IMR-90 (cell line): ENCODE results near the gene HSFX3. TPM values are rescaled to one million over a fixed set of nuclear protein-coding genes. Genes with fewer than 3 reads are reported as not detected.

Source experiments
- ATAC-seq: fragments of 200-7000 bp; cut with Tn5 transposase; 2 replicates; pipeline ENCODE4 v1.9.1; 2020; ENCODE audit warnings: low read depth, mild to moderate bottlenecking, moderate library complexity
- BruUV-seq: library from RNA; stranded (reverse); fragments of 400-500 nt; replicated peaks from 2 replicates; lab custom pipeline; 2021; lab: Mats Ljungman, UMichigan
- CTCF ChIA-PET: fragments of 300-600 bp; formaldehyde crosslinking; extraction: SDS; loops from one replicate; lab custom pipeline; 2021; ENCODE audit warnings: antibody characterized with exemption; lab: Yijun Ruan, JAX
- POLR2A ChIA-PET: fragments of 300-600 bp; sonication (Branson Sonifier 250); formaldehyde crosslinking; loops from one replicate; lab custom pipeline; 2022; ENCODE audit warnings: antibody characterized with exemption; ENCODE audit not compliant: unreplicated experiment; lab: Charles Lee
- DNase-seq: peaks from one replicate; pipeline ENCODE4 v3.0.0; 2013
- H2AFZ ChIP-seq: replicated peaks from 2 replicates; pipeline ENCODE3; 2013; ENCODE audit warnings: low read length, mild to moderate bottlenecking; ENCODE audit not compliant: poor library complexity
- H2AK5ac ChIP-seq: 2 replicates; pipeline ENCODE4 v1.6.1; 2013; ENCODE audit warnings: low read depth, low read length, inconsistent platforms
- H2AK9ac ChIP-seq: replicated peaks from 2 replicates; pipeline ENCODE3; 2013; ENCODE audit warnings: mild to moderate bottlenecking, low read depth, low read length, moderate library complexity; ENCODE audit not compliant: poor library complexity
- H2BK120ac ChIP-seq: 2 replicates; pipeline ENCODE4 v1.6.1; 2013; ENCODE audit warnings: low read depth, low read length, inconsistent platforms
- H2BK15ac ChIP-seq: 3 replicates; pipeline ENCODE4 v1.6.1; 2013; ENCODE audit warnings: low read depth, low read length, inconsistent platforms
- H2BK20ac ChIP-seq: 2 replicates; pipeline ENCODE4 v1.6.1; 2013; ENCODE audit warnings: low read depth, mild to moderate bottlenecking, inconsistent platforms, low read length, moderate library complexity
- H2BK5ac ChIP-seq: 2 replicates; pipeline ENCODE4 v1.6.1; 2013; ENCODE audit warnings: mild to moderate bottlenecking, low read depth, low read length, inconsistent platforms; ENCODE audit not compliant: poor library complexity, severe bottlenecking
- H3K14ac ChIP-seq: replicated peaks from 2 replicates; pipeline ENCODE4 v1.6.1; 2013; ENCODE audit warnings: low read depth, low read length, inconsistent platforms
- H3K18ac ChIP-seq: 2 replicates; pipeline ENCODE4 v1.6.1; 2013; ENCODE audit warnings: low read depth, low read length, control low read depth
- H3K23ac ChIP-seq: 2 replicates; pipeline ENCODE4 v1.6.1; 2013; ENCODE audit warnings: low read depth, low read length, inconsistent platforms
- H3K27ac ChIP-seq: 2 replicates; pipeline ENCODE4 v1.5.1; 2013; ENCODE audit warnings: mild to moderate bottlenecking, control low read depth, low read length; ENCODE audit not compliant: insufficient read depth
- H3K27me3 ChIP-seq: 2 replicates; pipeline ENCODE4 v1.6.1; 2013; ENCODE audit warnings: low read length; ENCODE audit not compliant: control insufficient read depth, insufficient read depth
- H3K36me3 ChIP-seq: 2 replicates; pipeline ENCODE4 v1.6.1; 2013; ENCODE audit warnings: low read length, mixed read lengths; ENCODE audit not compliant: control insufficient read depth, insufficient read depth
- H3K4ac ChIP-seq: 2 replicates; pipeline ENCODE4 v1.6.1; 2013; ENCODE audit warnings: low read depth, low read length, inconsistent platforms
- H3K4me1 ChIP-seq: 2 replicates; pipeline ENCODE4 v1.6.1; 2013; ENCODE audit warnings: low read length, mixed read lengths; ENCODE audit not compliant: control insufficient read depth, insufficient read depth
- H3K4me2 ChIP-seq: 2 replicates; pipeline ENCODE4 v1.6.1; 2013; ENCODE audit warnings: low read depth, mild to moderate bottlenecking, control low read depth, low read length, moderate library complexity
- H3K4me3 ChIP-seq: 2 replicates; pipeline ENCODE4 v1.5.1; 2013; ENCODE audit warnings: low read depth, mild to moderate bottlenecking, control low read depth, low read length, moderate library complexity; ENCODE audit not compliant: insufficient read depth
- H3K56ac ChIP-seq: 2 replicates; pipeline ENCODE4 v1.6.1; 2013; ENCODE audit warnings: low read length, inconsistent platforms; ENCODE audit not compliant: insufficient read depth; ENCODE audit errors: extremely low read depth
- H3K79me1 ChIP-seq, 2 experiments: 2 replicates each; pipeline ENCODE4 v1.6.1; 2013; ENCODE audit warnings: low read length in 2 of 2, inconsistent platforms in 1 of 2, low read depth in 1 of 2
- H3K9ac ChIP-seq: 2 replicates; pipeline ENCODE4 v1.6.1; 2013; ENCODE audit warnings: low read depth, low read length, control low read depth
- H3K9me1 ChIP-seq: 2 replicates; pipeline ENCODE4 v1.6.1; 2013; ENCODE audit warnings: low read length, inconsistent platforms; ENCODE audit not compliant: insufficient read depth
- H3K9me3 ChIP-seq: 2 replicates; pipeline ENCODE4 v1.6.1; 2013; ENCODE audit warnings: low read length; ENCODE audit not compliant: control insufficient read depth, insufficient read depth
- H4K20me1 ChIP-seq: 2 replicates; pipeline ENCODE4 v1.6.1; 2013; ENCODE audit warnings: low read length, inconsistent platforms; ENCODE audit not compliant: insufficient read depth
- H4K5ac ChIP-seq: 2 replicates; pipeline ENCODE4 v1.6.1; 2013; ENCODE audit warnings: mild to moderate bottlenecking, low read depth, low read length, control low read depth
- H4K8ac ChIP-seq, 2 experiments: 2 replicates each; pipeline ENCODE4 v1.6.1; 2013; ENCODE audit warnings: low read depth in 2 of 2, low read length in 2 of 2, control low read depth in 1 of 2, inconsistent platforms in 1 of 2
- H4K91ac ChIP-seq: 2 replicates; pipeline ENCODE4 v1.6.1; 2013; ENCODE audit warnings: low read depth, low read length, inconsistent platforms; ENCODE audit not compliant: insufficient read depth
- BHLHE40 ChIP-seq: fragments of 150-350 bp; IDR thresholded peaks from 2 replicates; pipeline ENCODE4 v1.6.1; 2016; ENCODE audit warnings: mild to moderate bottlenecking, low read depth, low read length
- CEBPB ChIP-seq: IDR thresholded peaks from 2 replicates; pipeline ENCODE4 v1.6.1; 2012; ENCODE audit warnings: low read depth, low read length, improper control_type of control experiment
- CTCF ChIP-seq: conservative IDR thresholded peaks from 2 replicates; pipeline ENCODE4 v1.5.1; 2012; ENCODE audit warnings: mild to moderate bottlenecking, low read depth, low read length, improper control_type of control experiment
- ELK1 ChIP-seq: fragments of 150-350 bp; IDR thresholded peaks from 2 replicates; pipeline ENCODE4 v1.6.1; 2016; ENCODE audit warnings: low read depth, mild to moderate bottlenecking, low read length, moderate library complexity, borderline replicate concordance
- FOS ChIP-seq: fragments of 150-350 bp; IDR thresholded peaks from 2 replicates; pipeline ENCODE4 v1.6.1; 2016; ENCODE audit warnings: low read depth, low read length
- MAFK ChIP-seq: IDR thresholded peaks from 2 replicates; pipeline ENCODE4 v1.6.1; 2012; ENCODE audit warnings: low read depth, low read length, improper control_type of control experiment
- MXI1 ChIP-seq: IDR thresholded peaks from 2 replicates; pipeline ENCODE4 v1.6.1; 2012; ENCODE audit warnings: low read depth, mild to moderate bottlenecking, low read length, moderate library complexity, borderline replicate concordance
- NFE2L2 ChIP-seq: fragments of 150-350 bp; IDR thresholded peaks from 2 replicates; pipeline ENCODE4 v1.6.1; 2016; ENCODE audit warnings: low read depth, mild to moderate bottlenecking, low read length
- POLR2A ChIP-seq: IDR thresholded peaks from 2 replicates; pipeline ENCODE4 v1.6.1; 2012; ENCODE audit warnings: mild to moderate bottlenecking, low read depth, low read length
- RAD21 ChIP-seq: IDR thresholded peaks from 2 replicates; pipeline ENCODE4 v1.6.1; 2012; ENCODE audit warnings: low read length, improper control_type of control experiment
- RCOR1 ChIP-seq: IDR thresholded peaks from 2 replicates; pipeline ENCODE4 v1.6.1; 2012; ENCODE audit warnings: mild to moderate bottlenecking, low read length, improper control_type of control experiment; ENCODE audit not compliant: insufficient replicate concordance
- RFX5 ChIP-seq: IDR thresholded peaks from 2 replicates; pipeline ENCODE4 v1.8.0; 2012; ENCODE audit warnings: low read depth, mild to moderate bottlenecking, low read length, moderate library complexity
- WGBS, 2 experiments: methylation state at CpG; one replicate each; pipeline versions ENCODE4 v1.1.5 to v1.1.7; 2013; ENCODE audit warnings: missing lambda C conversion rate in 2 of 2; ENCODE audit not compliant: insufficient read length in 1 of 2; ENCODE audit errors: extremely low coverage in 2 of 2; 5-methylcytosine and 5-hydroxymethylcytosine counted together
- dilution Hi-C: fragments of 300-500 bp; cut with HindIII; formaldehyde crosslinking; loops from one replicate; pipeline ENCODE4 v1.14.3; 2018; ENCODE audit warnings: low sequenced_read_pairs; ENCODE audit not compliant: unreplicated experiment
- in situ Hi-C: fragments of 300-500 bp; cut with MboI; formaldehyde crosslinking; loops from 3 replicates; pipeline ENCODE4 v1.14.3; 2019; ENCODE audit warnings: low sequenced_read_pairs, inconsistent platforms, mixed read lengths
- intact Hi-C: fragments of 100-400 bp; cut with micrococcal nuclease; formaldehyde crosslinking; loops from 2 replicates; pipeline ENCODE4 v1.10.0; 2022
- polyA plus RNA-seq, 3 experiments: library from polyadenylated mRNA; depleted of rRNA; stranded (reverse); fragments of >200 nt; gene quantifications; 2 replicates each; pipeline ENCODE4 v1.2.3, GENCODE V29; 2012; ENCODE audit warnings: low replicate concordance in 1 of 3
- total RNA-seq: library from RNA; depleted of rRNA; stranded (reverse); fragments of >200 nt; gene quantifications from 2 replicates; pipeline ENCODE4 v1.2.3, GENCODE V29; 2012

The HSFX3 gene
- total and polyA plus RNA-seq, 2 of the 4 experiments (the other 2 are of a cell fraction), result not detected

GRCh38 chrX:149567621-149568417 is 18.1 kb upstream of the HSFX3 start:
- H3K27me3 ChIP-seq, result peaks cover 7% of the 10 kb centered on the region
- H3K9ac ChIP-seq, result no peak overlapping the region
- no peaks in the 10 kb centered on the region for H3K36me3 ChIP-seq
- no peak overlapping the region for H2BK20ac ChIP-seq
- H3K27ac ChIP-seq, result no peak overlapping the region
- H3K9me3 ChIP-seq, result no peaks in the 10 kb centered on the region
- H2AFZ ChIP-seq, result no peak overlapping the region
- DNase-seq, result no peak
- ChIA-PET POLR2A (no interaction called here), CTCF (no interaction called here)
- H4K91ac ChIP-seq, result no peak overlapping the region
- intact Hi-C loops (no loop called here), dilution Hi-C loops (no loop called here), in situ Hi-C loops (no loop called here)
- no peak for TF ChIP-seq NFE2L2
- TF ChIP-seq CTCF, result no peak
- TF ChIP-seq MAFK, result no peak
- TF ChIP-seq RFX5, result no peak
- no peak for TF ChIP-seq RAD21
- no peak for TF ChIP-seq FOS
- no peak for TF ChIP-seq POLR2A
- TF ChIP-seq MXI1, result no peak
- no peak for TF ChIP-seq RCOR1
- TF ChIP-seq CEBPB, result no peak
- no peak for TF ChIP-seq BHLHE40
- no peak for TF ChIP-seq ELK1
- H3K4me3 ChIP-seq, result no peak overlapping the region
- H3K4me1 ChIP-seq, result no peaks in the 10 kb centered on the region
- H2BK120ac ChIP-seq, result no peak overlapping the region
- H3K14ac ChIP-seq, result no peak overlapping the region
- BruUV-seq, result no TSS peak
- no peak overlapping the region for H3K4me2 ChIP-seq
- no peak overlapping the region for H3K56ac ChIP-seq
- no peak overlapping the region for H3K23ac ChIP-seq
- H2AK9ac ChIP-seq, result no peak overlapping the region
- H2AK5ac ChIP-seq, result no peak overlapping the region
- H2BK5ac ChIP-seq, result no peak overlapping the region
- no peak overlapping the region for H2BK15ac ChIP-seq
- H4K20me1 ChIP-seq, result no peaks in the 10 kb centered on the region
- WGBS, 2 experiments, result 27% methylated on average over 2 of the region's 7 CpGs; no CpG with 5 or more reads in 1 of the 2 experiments
- H4K5ac ChIP-seq, result no peak overlapping the region
- no peaks in the 10 kb centered on the region for H3K9me1 ChIP-seq
- H3K18ac ChIP-seq, result no peak overlapping the region
- H3K4ac ChIP-seq, result no peak overlapping the region
- ATAC-seq, result no peak
- H3K79me1 ChIP-seq, result no peaks in the 10 kb centered on the region
- H4K8ac ChIP-seq, result no peak overlapping the region
